ENCODE results near the gene SRRD. TPM values are rescaled to one million over a fixed set of nuclear protein-coding genes. Genes with fewer than 3 reads are reported as not detected.

SRRD gene
- total RNA-seq, 3 donors from 2014 or later = 8.8 to 17.4 (median 15.0) TPM

DNA sequence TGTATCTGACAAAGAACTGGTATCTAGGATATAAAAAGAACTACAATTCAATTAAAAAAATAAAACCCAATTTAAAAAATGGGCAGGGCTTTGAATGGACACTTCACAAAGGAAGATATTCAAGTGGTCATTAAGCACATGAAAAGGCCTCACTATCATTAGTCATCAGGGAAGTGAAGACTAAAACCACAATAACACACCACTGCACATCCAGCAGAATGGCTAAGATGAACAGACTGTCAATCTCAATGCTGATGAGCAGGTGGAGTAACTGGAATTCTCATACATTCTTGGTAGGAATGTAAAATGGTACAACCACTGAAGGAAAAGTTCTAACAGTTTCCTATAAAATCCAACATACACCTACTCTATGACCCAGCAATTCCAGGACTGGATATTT, 9.0 kb upstream of the SRRD start:
- DNase-seq (ENCODE audit: low spot score in 2 of 2) = no peak
- Histone ChIP-seq H3K27ac (no peak overlapping the region), H3K27me3 (no peaks in the 10 kb centered on the region), H3K4me1 (peaks cover 0 to 5% of the 10 kb centered on the region in 2 donors), H3K36me3 (peaks cover 4% of the 10 kb centered on the region), H3K9me3 (no peaks in the 10 kb centered on the region), H3K4me3 (no peak overlapping the region)
- intact Hi-C loops (cut with DNase I; ENCODE audit: low total_unique reads) = no loop called here
- TF ChIP-seq POLR2AphosphoS5 (IDR thresholded peaks at IDR 0.05) = no peak
- TF ChIP-seq POLR2A (IDR thresholded peaks at IDR 0.05) = no peak
- TF ChIP-seq, protein P1, sequence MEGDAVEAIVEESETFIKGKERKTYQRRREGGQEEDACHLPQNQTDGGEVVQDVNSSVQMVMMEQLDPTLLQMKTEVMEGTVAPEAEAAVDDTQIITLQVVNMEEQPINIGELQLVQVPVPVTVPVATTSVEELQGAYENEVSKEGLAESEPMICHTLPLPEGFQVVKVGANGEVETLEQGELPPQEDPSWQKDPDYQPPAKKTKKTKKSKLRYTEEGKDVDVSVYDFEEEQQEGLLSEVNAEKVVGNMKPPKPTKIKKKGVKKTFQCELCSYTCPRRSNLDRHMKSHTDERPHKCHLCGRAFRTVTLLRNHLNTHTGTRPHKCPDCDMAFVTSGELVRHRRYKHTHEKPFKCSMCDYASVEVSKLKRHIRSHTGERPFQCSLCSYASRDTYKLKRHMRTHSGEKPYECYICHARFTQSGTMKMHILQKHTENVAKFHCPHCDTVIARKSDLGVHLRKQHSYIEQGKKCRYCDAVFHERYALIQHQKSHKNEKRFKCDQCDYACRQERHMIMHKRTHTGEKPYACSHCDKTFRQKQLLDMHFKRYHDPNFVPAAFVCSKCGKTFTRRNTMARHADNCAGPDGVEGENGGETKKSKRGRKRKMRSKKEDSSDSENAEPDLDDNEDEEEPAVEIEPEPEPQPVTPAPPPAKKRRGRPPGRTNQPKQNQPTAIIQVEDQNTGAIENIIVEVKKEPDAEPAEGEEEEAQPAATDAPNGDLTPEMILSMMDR (IDR thresholded peaks at IDR 0.05) = no peak

DNA sequence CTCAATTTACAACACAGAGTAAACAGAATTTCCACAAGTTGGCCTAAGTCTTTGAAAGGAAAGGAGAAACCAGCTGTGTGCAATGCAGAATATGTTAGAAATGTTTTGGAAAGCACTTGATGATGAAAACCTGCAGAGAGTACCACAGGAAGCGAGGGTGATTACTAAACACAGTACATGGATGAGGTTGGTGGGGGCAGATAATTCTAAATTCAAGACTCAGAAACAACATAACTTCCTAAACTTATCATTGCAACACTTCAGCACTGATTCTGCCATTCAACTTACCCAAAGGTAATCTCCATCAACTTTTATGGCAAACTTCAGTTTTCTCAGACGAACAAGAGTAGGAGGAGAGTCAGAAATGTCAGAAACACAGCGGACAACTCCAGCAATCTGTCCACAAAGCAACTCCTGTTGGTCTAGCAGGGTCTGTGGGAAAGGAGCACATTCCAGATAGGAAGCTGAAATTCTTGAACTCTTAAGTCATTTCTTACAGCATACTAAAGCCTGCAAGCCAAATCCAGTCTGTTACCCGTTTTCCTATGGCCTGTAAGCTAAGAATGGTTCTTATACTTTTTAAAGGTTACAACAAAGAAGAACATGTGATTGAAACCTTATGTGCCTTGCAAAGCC, 6.9 kb upstream of the SRRD start:
- Histone ChIP-seq H3K36me3 (no peaks in the 10 kb centered on the region), H3K27me3 (no peaks in the 10 kb centered on the region), H3K4me3 (no peak overlapping the region), H3K4me1 (peaks cover 0 to 13% of the 10 kb centered on the region in 2 donors), H3K9me3 (no peaks in the 10 kb centered on the region), H3K27ac (no peak overlapping the region)
- intact Hi-C loops (cut with DNase I; ENCODE audit: low total_unique reads) = no loop called here
- TF ChIP-seq POLR2AphosphoS5 (IDR thresholded peaks at IDR 0.05) (no peak), POLR2A (IDR thresholded peaks at IDR 0.05) (no peak)
- TF ChIP-seq, protein P1 (IDR thresholded peaks at IDR 0.05) = no peak
- no peak for DNase-seq (ENCODE audit: low spot score in 2 of 2)

DNA sequence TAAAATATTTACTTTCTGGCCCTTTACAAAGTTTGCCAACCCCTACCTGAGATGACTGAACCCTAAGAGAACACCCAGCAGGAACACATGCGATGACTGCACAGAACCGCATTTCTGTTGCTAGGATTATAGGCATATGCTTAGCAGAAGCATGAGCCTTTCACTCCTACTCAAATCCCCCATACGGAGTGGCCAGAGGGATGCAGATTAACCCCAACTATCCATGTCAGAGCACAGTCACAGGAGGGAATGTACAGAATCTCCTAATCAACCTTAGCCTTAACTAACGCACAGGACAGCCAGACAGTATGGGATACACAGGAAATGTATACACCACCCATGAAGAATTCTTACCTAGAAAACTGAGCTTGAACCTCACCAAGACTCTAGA, 6.3 kb upstream of the SRRD start:
- Histone ChIP-seq H3K36me3 (no peaks in the 10 kb centered on the region), H3K27ac (no peak overlapping the region), H3K27me3 (no peaks in the 10 kb centered on the region), H3K4me3 (no peak overlapping the region), H3K4me1 (peaks cover 0 to 13% of the 10 kb centered on the region in 2 donors), H3K9me3 (no peaks in the 10 kb centered on the region)
- DNase-seq (ENCODE audit: low spot score in 2 of 2) = no peak
- intact Hi-C loops (cut with DNase I; ENCODE audit: low total_unique reads) = no loop called here
- TF ChIP-seq, protein P1 (IDR thresholded peaks at IDR 0.05) = no peak
- TF ChIP-seq POLR2AphosphoS5 (IDR thresholded peaks at IDR 0.05) = no peak
- TF ChIP-seq POLR2A (IDR thresholded peaks at IDR 0.05) = no peak

DNA sequence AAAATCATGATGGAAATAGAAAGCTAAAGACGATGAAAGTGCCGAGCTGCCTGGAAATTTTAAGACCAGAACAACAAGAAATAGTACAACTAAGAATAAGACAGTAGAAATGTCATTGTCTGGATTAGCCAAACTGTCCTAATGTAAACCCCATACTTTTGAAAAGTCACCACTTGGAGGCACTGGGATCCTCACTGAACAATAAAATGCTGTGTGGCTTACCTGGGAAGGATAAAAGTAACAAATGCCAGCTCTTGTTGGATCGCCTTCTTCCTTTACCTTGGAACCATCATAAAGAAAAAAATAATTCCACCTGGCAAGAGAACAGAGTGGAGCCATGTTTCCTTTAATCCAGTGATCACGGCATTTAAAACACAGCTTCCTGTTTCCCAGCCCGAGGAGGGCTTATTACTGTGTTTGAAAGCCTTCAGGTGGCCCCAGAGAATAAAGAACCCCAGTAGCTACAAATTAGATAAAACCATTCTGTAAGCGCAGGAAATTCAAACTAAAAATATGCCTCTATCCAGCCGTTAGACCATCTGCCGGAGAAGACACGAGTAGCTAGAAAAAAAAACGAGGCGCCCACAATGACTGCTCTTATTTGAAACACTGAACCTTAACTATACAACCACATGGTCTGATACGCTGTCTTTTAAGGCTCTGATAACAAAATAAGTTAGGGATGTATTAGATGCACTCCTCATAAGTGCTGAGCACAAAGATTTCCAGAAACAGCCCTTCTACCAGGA, 4.5 kb upstream of the SRRD start:
- TF ChIP-seq, protein P1 (IDR thresholded peaks at IDR 0.05) = no peak
- TF ChIP-seq POLR2A (IDR thresholded peaks at IDR 0.05) = no peak
- no peak for TF ChIP-seq POLR2AphosphoS5 (IDR thresholded peaks at IDR 0.05)
- intact Hi-C loops (cut with DNase I; ENCODE audit: low total_unique reads) = no loop called here
- Histone ChIP-seq H3K9me3 (no peaks in the 10 kb centered on the region), H3K36me3 (no peaks in the 10 kb centered on the region), H3K27me3 (no peaks in the 10 kb centered on the region), H3K27ac (peak overlapping the region; percentile 40 to 57), H3K4me3 (peak overlapping the region in 2 of 3 donors; percentile 19 to 53), H3K4me1 (peaks cover 3 to 13% of the 10 kb centered on the region in 2 donors)
- DNase-seq (ENCODE audit: low spot score in 2 of 2) = no peak

Data from breast epithelium (tissue), 4 donors.